Trophoblast cell (in vitro differentiated cells and primary cell): ENCODE data around the gene ADGRG4.
"Not testable (repeated sequence)": the region's sequence is repeated elsewhere in the genome, so short reads cannot be mapped to it uniquely, and the experiment has no call there.

Source experiments
- DNase-seq, 2 donors: peaks; one replicate each; pipeline ENCODE4 v3.0.0-alpha.2; 2016
- H2AFZ ChIP-seq: 2 replicates; pipeline ENCODE4 v1.6.1; 2013; ENCODE audit warnings: low read length, moderate library complexity, mild to moderate bottlenecking; ENCODE audit not compliant: insufficient read depth, poor library complexity
- H2AK5ac ChIP-seq: 2 replicates; pipeline ENCODE4 v1.6.1; 2013; ENCODE audit warnings: mild to moderate bottlenecking, low read length
- H2BK120ac ChIP-seq: 2 replicates; pipeline ENCODE4 v1.6.1; 2013; ENCODE audit warnings: low read length, mild to moderate bottlenecking, moderate library complexity; ENCODE audit not compliant: insufficient read depth, poor library complexity
- H2BK12ac ChIP-seq: 2 replicates; pipeline ENCODE4 v1.6.1; 2013; ENCODE audit warnings: mild to moderate bottlenecking, low read length, moderate library complexity
- H2BK5ac ChIP-seq: 2 replicates; pipeline ENCODE4 v1.6.1; 2013; ENCODE audit warnings: low read length, low read depth, moderate library complexity, mild to moderate bottlenecking; ENCODE audit not compliant: poor library complexity
- H3K14ac ChIP-seq: 2 replicates; pipeline ENCODE4 v1.6.1; 2013; ENCODE audit warnings: mild to moderate bottlenecking, low read length
- H3K18ac ChIP-seq: 2 replicates; pipeline ENCODE4 v1.6.1; 2013; ENCODE audit warnings: mild to moderate bottlenecking, low read length
- H3K23ac ChIP-seq: 2 replicates; pipeline ENCODE4 v1.6.1; 2013; ENCODE audit warnings: low read length
- H3K27ac ChIP-seq: 2 replicates; pipeline ENCODE4 v1.5.1; 2013; ENCODE audit warnings: low read depth, mild to moderate bottlenecking, inconsistent platforms, low read length, moderate library complexity
- H3K27me3 ChIP-seq: 2 replicates; pipeline ENCODE4 v1.6.1; 2013; ENCODE audit warnings: inconsistent platforms, mild to moderate bottlenecking, low read length, moderate library complexity; ENCODE audit not compliant: insufficient read depth
- H3K36me3 ChIP-seq, 2 experiments: 1 replicate in 1 of 2; 2 replicates in 1 of 2; pipeline ENCODE4 v1.6.1; 2013; ENCODE audit warnings: low read length in 2 of 2, mild to moderate bottlenecking in 2 of 2, moderate library complexity in 1 of 2; ENCODE audit not compliant: insufficient read depth in 2 of 2, control insufficient read depth in 1 of 2
- H3K4ac ChIP-seq: 2 replicates; pipeline ENCODE4 v1.6.1; 2013; ENCODE audit warnings: low read depth, mild to moderate bottlenecking, low read length, moderate library complexity
- H3K4me1 ChIP-seq, 2 experiments: 1 replicate in 1 of 2; 2 replicates in 1 of 2; pipeline ENCODE4 v1.6.1; 2013; ENCODE audit warnings: low read length in 2 of 2, mild to moderate bottlenecking in 2 of 2, moderate library complexity in 1 of 2; ENCODE audit not compliant: insufficient read depth in 2 of 2, control insufficient read depth in 1 of 2
- H3K4me2 ChIP-seq: 2 replicates; pipeline ENCODE4 v1.6.1; 2013; ENCODE audit warnings: inconsistent platforms, mild to moderate bottlenecking, low read length, moderate library complexity
- H3K4me3 ChIP-seq: 2 replicates; pipeline ENCODE4 v1.5.1; 2013; ENCODE audit warnings: mild to moderate bottlenecking, low read depth, low read length, inconsistent platforms
- H3K79me1 ChIP-seq: one replicate; pipeline ENCODE4 v1.6.1; 2013; ENCODE audit warnings: low read length
- H3K79me2 ChIP-seq: 2 replicates; pipeline ENCODE4 v1.6.1; 2013; ENCODE audit warnings: low read length, mild to moderate bottlenecking; ENCODE audit not compliant: control insufficient read depth, insufficient read depth, poor library complexity
- H3K9ac ChIP-seq: 2 replicates; pipeline ENCODE4 v1.6.1; 2013; ENCODE audit warnings: mild to moderate bottlenecking, low read length
- H3K9me3 ChIP-seq: 2 replicates; pipeline ENCODE4 v1.6.1; 2013; ENCODE audit warnings: low read depth, mild to moderate bottlenecking, control low read depth, inconsistent platforms, low read length; ENCODE audit not compliant: insufficient read depth
- H4K12ac ChIP-seq: 2 replicates; pipeline ENCODE4 v1.6.1; 2013; ENCODE audit warnings: low read depth, mild to moderate bottlenecking, low read length, moderate library complexity
- H4K8ac ChIP-seq: 2 replicates; pipeline ENCODE4 v1.6.1; 2013; ENCODE audit warnings: low read depth, mild to moderate bottlenecking, low read length, moderate library complexity
- H4K91ac ChIP-seq: one replicate; pipeline ENCODE4 v1.6.1; 2013; ENCODE audit warnings: low read depth, mild to moderate bottlenecking, low read length, moderate library complexity
- WGBS: extraction: QIAGEN DNeasy Blood & Tissue Kit; methylation state at CpG from one replicate; pipeline ENCODE4 v1.1.7; 2013; ENCODE audit warnings: missing lambda C conversion rate; ENCODE audit not compliant: insufficient read length, insufficient coverage; ENCODE audit errors: extremely low coverage; 5-methylcytosine and 5-hydroxymethylcytosine counted together

Gene ADGRG4

DNA sequence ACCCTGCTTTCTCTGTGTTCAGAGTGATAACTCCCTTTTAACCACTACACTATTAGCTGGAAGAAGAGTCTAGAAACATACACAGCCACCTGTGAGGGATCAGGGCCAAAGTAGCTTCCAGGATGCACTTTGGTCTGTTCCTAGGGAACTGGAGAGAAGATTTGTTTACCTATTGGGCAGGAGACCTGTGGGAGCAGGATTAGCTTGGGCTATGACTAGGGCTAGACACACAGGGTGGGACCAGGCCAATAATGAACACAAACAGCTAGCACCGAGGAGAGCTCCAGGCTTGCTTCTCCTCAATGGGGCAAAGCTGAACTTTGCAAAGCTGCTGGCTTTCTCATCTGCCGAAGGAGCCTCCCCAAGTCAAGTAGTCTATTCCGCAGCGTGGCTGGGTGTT, 25.2 kb upstream of the ADGRG4 start:
- H4K12ac ChIP-seq = no peak overlapping the region
- no peak overlapping the region for H3K4ac ChIP-seq
- H3K79me1 ChIP-seq = no peaks in the 10 kb centered on the region
- H3K36me3 ChIP-seq = no peaks in the 10 kb centered on the region
- H3K4me2 ChIP-seq = no peak overlapping the region
- WGBS = no CpG with 5 or more reads among the region's 4 CpGs
- H3K4me3 ChIP-seq = no peak overlapping the region
- H4K91ac ChIP-seq = no peak overlapping the region
- no peak overlapping the region for H2BK12ac ChIP-seq
- H3K23ac ChIP-seq = no peak overlapping the region
- H3K4me1 ChIP-seq = no peaks in the 10 kb centered on the region
- no peak for DNase-seq
- H3K27ac ChIP-seq = no peak overlapping the region
- no peaks in the 10 kb centered on the region for H3K9me3 ChIP-seq
- H3K27me3 ChIP-seq = no peaks in the 10 kb centered on the region
- H3K9ac ChIP-seq = no peak overlapping the region
- no peak overlapping the region for H2AFZ ChIP-seq
- no peak overlapping the region for H4K8ac ChIP-seq
- H3K79me2 ChIP-seq = no peaks in the 10 kb centered on the region
- no peak overlapping the region for H2AK5ac ChIP-seq
- no peak overlapping the region for H2BK120ac ChIP-seq
- no peak overlapping the region for H3K14ac ChIP-seq
- no peak overlapping the region for H2BK5ac ChIP-seq
- H3K18ac ChIP-seq = no peak overlapping the region

DNA sequence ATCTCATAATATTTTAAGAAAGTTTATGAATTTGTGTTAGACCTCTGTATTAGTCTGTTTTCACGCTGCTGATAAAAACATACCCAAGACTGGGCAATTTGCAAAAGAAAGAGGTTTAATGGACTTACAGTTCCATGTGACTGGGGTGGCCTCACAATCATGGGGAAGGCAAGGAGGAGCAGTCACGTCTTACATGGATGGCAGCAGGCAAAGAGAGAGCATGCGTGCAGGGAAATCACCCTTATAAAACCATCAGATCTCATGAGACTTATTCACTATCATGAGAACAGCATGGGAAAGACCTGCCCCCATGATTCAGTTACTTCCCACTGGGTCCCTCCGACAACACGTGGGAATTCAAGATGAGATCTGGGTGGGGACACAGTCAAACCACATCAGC, 14.4 kb upstream of the ADGRG4 start:
- not testable (repeated sequence) for H2AK5ac ChIP-seq, H3K79me1 ChIP-seq, H3K4me1 ChIP-seq, H3K9ac ChIP-seq, H3K18ac ChIP-seq, H3K4me3 ChIP-seq, H2BK12ac ChIP-seq, H2AFZ ChIP-seq, H3K9me3 ChIP-seq, H3K27ac ChIP-seq, H2BK5ac ChIP-seq, H3K4me2 ChIP-seq, H4K8ac ChIP-seq, DNase-seq, H4K91ac ChIP-seq, H3K27me3 ChIP-seq, H2BK120ac ChIP-seq, H4K12ac ChIP-seq, H3K23ac ChIP-seq, H3K14ac ChIP-seq, H3K36me3 ChIP-seq, H3K4ac ChIP-seq, H3K79me2 ChIP-seq
- WGBS = no CpG with 5 or more reads among the region's 5 CpGs

DNA sequence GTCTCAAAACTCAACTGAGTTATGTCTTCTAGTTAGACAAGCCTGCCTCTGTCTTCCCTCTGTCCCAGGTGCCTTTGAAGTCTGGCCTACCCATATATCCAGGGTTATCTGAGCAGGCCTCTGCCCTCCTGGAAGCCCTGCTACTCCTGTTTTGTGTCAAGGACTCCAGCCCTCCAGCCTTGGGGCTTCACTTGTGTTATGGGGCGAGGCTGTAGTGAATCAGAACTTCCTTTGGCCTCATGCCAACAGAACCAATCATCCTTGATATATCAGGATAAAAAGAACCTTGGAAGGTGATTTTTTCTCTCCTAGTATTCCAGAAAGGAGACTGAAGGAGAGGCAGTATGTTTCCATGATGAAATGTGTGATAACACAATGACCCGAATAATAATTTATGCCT, 8.9 kb upstream of the ADGRG4 start:
- Histone ChIP-seq H4K12ac (no peak overlapping the region), H3K4me3 (no peak overlapping the region), H3K79me2 (no peaks in the 10 kb centered on the region), H3K4me2 (no peak overlapping the region), H3K18ac (no peak overlapping the region), H4K8ac (no peak overlapping the region), H2AFZ (no peak overlapping the region), H4K91ac (no peak overlapping the region), H3K27me3 (no peaks in the 10 kb centered on the region), H3K9ac (no peak overlapping the region), H3K4ac (no peak overlapping the region), H2BK5ac (no peak overlapping the region), H3K9me3 (no peaks in the 10 kb centered on the region), H3K27ac (no peak overlapping the region), H3K36me3 (no peaks in the 10 kb centered on the region), H3K4me1 (no peaks in the 10 kb centered on the region), H3K79me1 (no peaks in the 10 kb centered on the region), H3K14ac (no peak overlapping the region), H2BK120ac (no peak overlapping the region), H2AK5ac (no peak overlapping the region), H2BK12ac (no peak overlapping the region), H3K23ac (no peak overlapping the region)
- no peak for DNase-seq
- no CpG with 5 or more reads among the region's 2 CpGs for WGBS

DNA sequence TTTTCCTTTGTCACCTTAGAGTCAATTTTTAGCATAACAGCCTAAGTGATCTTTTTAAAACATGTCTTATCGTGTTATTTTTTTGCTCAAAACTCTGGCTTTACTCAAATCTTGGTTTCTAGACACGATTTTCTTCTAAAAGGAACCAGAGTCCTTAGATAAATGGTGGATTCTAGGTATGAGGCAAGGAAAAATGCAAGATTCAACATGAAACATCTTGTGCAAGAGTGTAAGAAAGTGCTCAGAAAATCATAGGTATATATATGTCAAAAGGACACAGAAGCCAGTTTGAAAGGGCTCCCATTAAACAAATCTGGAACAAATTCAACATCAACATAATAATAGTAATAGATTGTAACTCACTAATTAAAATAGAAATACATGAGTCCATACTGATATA, 8.1 kb upstream of the ADGRG4 start:
- H3K4me3 ChIP-seq = no peak overlapping the region
- H3K18ac ChIP-seq = no peak overlapping the region
- no peak overlapping the region for H3K23ac ChIP-seq
- H3K4me2 ChIP-seq = no peak overlapping the region
- no peaks in the 10 kb centered on the region for H3K9me3 ChIP-seq
- H3K27ac ChIP-seq = no peak overlapping the region
- H2AFZ ChIP-seq = no peak overlapping the region
- WGBS = no CpG with 5 or more reads among the region's 2 CpGs
- H3K27me3 ChIP-seq = no peaks in the 10 kb centered on the region
- no peak overlapping the region for H3K14ac ChIP-seq
- no peaks in the 10 kb centered on the region for H3K36me3 ChIP-seq
- no peak overlapping the region for H2AK5ac ChIP-seq
- no peak overlapping the region for H4K12ac ChIP-seq
- no peak for DNase-seq
- no peaks in the 10 kb centered on the region for H3K4me1 ChIP-seq
- no peak overlapping the region for H3K9ac ChIP-seq
- no peak overlapping the region for H2BK12ac ChIP-seq
- no peak overlapping the region for H4K91ac ChIP-seq
- H2BK120ac ChIP-seq = no peak overlapping the region
- no peak overlapping the region for H2BK5ac ChIP-seq
- H3K79me2 ChIP-seq = no peaks in the 10 kb centered on the region
- H4K8ac ChIP-seq = no peak overlapping the region
- H3K4ac ChIP-seq = no peak overlapping the region
- no peaks in the 10 kb centered on the region for H3K79me1 ChIP-seq
